Endothelial cell (in vitro differentiated cells): Measurements from ENCODE around the gene GAMT. TPM values are rescaled to one million over a fixed set of nuclear protein-coding genes. Genes with fewer than 3 reads are reported as not detected.
A peak's percentile ranks its signal among the peaks of the same experiment; 100 is the strongest.

Experiments used
- DNase-seq: peaks from one replicate; pipeline ENCODE4 v3.0.0; 2021; ENCODE audit warnings: low spot score
- H3K27ac Mint-ChIP-seq: one replicate; pipeline ENCODE4 v1.8.0; 2021; ENCODE audit warnings: mixed read lengths, inconsistent platforms; ENCODE audit not compliant: unreplicated experiment
- H3K27me3 Mint-ChIP-seq: one replicate; pipeline ENCODE4 v1.8.0; 2021; ENCODE audit warnings: mild to moderate bottlenecking, moderate library complexity, mixed read lengths, inconsistent platforms; ENCODE audit not compliant: unreplicated experiment
- H3K36me3 Mint-ChIP-seq: one replicate; pipeline ENCODE4 v1.8.0; 2021; ENCODE audit warnings: mild to moderate bottlenecking, low read depth, mixed read lengths, inconsistent platforms; ENCODE audit not compliant: unreplicated experiment
- H3K4me1 Mint-ChIP-seq: one replicate; pipeline ENCODE4 v1.8.0; 2021; ENCODE audit warnings: mild to moderate bottlenecking, mixed read lengths, inconsistent platforms; ENCODE audit not compliant: unreplicated experiment
- H3K4me3 Mint-ChIP-seq: one replicate; pipeline ENCODE4 v1.8.0; 2021; ENCODE audit warnings: mild to moderate bottlenecking, mixed read lengths, inconsistent platforms; ENCODE audit not compliant: unreplicated experiment
- H3K9me3 Mint-ChIP-seq: one replicate; pipeline ENCODE4 v1.8.0; 2021; ENCODE audit warnings: mixed read lengths, inconsistent platforms; ENCODE audit not compliant: unreplicated experiment
- CTCF ChIP-seq: fragments of 200-600 bp; sonication (generic); IDR thresholded peaks from one replicate; pipeline ENCODE4 v1.5.0; 2021; ENCODE audit warnings: antibody characterized with exemption; ENCODE audit not compliant: unreplicated experiment
- total RNA-seq: library from RNA; stranded (reverse); fragmentation: NEBNext Ultra II Directional; extraction: Animal tissue kit (Norgen Biotek cat#: 25700); gene quantifications from one replicate; pipeline ENCODE4 v1.2.1, GENCODE V29; 2021; ENCODE audit not compliant: unreplicated experiment

GAMT gene
- total RNA-seq, 1 donor from 2014 or later: 18.1 TPM

GRCh38 chr19:1432507-1432887, 31.2 kb upstream of the GAMT start:
- Mint-ChIP-seq H3K27ac (no peak overlapping the region), H3K36me3 (peaks cover 12% of the 10 kb centered on the region), H3K27me3 (peaks cover 7% of the 10 kb centered on the region), H3K4me1 (no peaks in the 10 kb centered on the region), H3K9me3 (no peaks in the 10 kb centered on the region), H3K4me3 (no peak overlapping the region)
- no peak for TF ChIP-seq CTCF
- no peak for DNase-seq

DNA sequence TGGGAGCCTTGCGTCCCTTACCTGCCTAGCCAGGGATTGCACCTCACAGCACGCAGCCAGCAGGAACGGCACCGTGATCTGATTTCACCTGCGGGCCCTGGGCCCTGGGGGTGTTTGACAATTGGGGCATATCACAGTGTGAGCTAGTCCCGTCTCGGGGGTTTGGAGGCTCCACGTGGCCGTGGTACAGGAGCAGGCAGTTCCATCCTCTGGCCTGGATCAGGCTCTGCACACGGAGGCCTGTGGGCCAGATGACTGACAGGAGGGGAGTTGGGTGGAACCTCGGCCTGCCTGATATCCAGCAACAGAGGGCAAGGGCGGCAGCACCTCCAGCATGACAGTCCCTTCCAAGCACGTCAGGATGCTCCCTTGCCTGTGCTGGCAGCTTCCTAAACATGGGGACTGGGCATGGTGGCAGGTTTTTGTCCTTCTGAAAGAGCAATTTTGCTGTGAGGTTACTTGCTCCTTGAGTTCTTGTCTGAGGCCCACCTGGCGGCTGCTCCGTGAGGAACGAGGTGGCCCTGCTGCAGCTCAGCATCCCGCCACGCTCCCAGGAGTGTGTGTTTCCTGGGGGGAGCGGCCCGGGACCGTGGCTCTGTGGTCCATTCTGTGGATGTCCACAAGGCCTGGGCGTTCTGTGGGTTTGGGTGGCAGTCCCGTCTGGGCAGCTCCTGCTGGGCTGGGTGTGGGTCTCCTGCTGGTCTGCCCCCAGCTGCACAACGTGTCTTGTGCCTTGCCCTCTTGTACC, 30.6 kb upstream of the GAMT start:
- no peaks in the 10 kb centered on the region for H3K9me3 Mint-ChIP-seq
- TF ChIP-seq CTCF: no peak
- DNase-seq: no peak
- H3K27ac Mint-ChIP-seq: no peak overlapping the region
- H3K27me3 Mint-ChIP-seq: peaks cover 7% of the 10 kb centered on the region
- peaks cover 12% of the 10 kb centered on the region for H3K36me3 Mint-ChIP-seq
- H3K4me3 Mint-ChIP-seq: peak overlapping the region; percentile 76
- no peaks in the 10 kb centered on the region for H3K4me1 Mint-ChIP-seq

DNA sequence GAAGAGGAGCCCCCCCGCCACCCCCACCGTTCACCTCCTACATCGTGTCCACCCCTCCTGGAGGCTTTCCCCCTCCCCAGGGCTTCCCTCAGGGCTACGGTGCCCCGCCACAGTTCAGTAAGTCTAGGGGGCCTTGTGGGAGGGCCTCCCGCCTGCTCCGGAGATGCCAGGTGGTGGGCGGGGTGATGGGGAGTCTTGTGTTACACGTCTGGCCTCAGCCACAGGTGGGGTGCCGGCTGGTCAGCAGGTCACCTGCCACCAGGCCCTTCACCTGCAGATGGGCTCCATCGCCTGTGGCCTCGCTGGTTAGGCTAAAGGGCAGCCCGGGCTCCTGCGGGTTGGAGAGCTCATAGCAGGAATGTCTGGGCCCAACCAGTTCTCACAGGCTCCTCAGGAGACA, 28.9 kb upstream of the GAMT start:
- H3K36me3 Mint-ChIP-seq: peaks cover 12% of the 10 kb centered on the region
- no peak overlapping the region for H3K4me3 Mint-ChIP-seq
- no peak for TF ChIP-seq CTCF
- H3K27me3 Mint-ChIP-seq: peaks cover 7% of the 10 kb centered on the region
- DNase-seq: no peak
- H3K4me1 Mint-ChIP-seq: no peaks in the 10 kb centered on the region
- no peaks in the 10 kb centered on the region for H3K9me3 Mint-ChIP-seq
- H3K27ac Mint-ChIP-seq: no peak overlapping the region

DNA sequence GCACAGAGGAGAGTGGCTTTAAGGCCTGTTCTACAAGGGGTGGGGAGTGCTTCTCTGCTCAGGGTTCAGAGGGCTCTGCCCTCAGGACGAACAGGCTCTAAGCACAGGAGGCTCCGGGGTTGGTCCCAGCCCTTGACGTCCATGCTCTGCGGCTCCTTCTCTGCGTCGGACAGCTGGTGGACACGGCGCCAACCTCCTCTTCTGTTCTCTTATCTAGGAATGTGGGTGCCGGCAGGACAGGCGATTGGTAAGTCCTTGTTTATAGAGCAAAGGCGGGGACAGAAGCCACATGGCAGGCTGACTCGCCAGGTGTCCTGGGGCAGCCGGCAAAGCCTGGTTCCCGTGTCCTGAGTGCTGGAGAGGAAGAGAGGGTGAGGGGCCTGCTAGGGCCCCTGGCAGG, 28.4 kb upstream of the GAMT start:
- H3K9me3 Mint-ChIP-seq: no peaks in the 10 kb centered on the region
- peak overlapping the region; percentile 42 for H3K27ac Mint-ChIP-seq
- no peak overlapping the region for H3K4me3 Mint-ChIP-seq
- peaks cover 13% of the 10 kb centered on the region for H3K36me3 Mint-ChIP-seq
- TF ChIP-seq CTCF: no peak
- peaks cover 7% of the 10 kb centered on the region for H3K27me3 Mint-ChIP-seq
- DNase-seq: no peak
- no peaks in the 10 kb centered on the region for H3K4me1 Mint-ChIP-seq

- DNase-seq: no peak
- Mint-ChIP-seq H3K36me3 (peaks cover 13% of the 10 kb centered on the region), H3K27me3 (peaks cover 7% of the 10 kb centered on the region), H3K4me1 (no peaks in the 10 kb centered on the region), H3K27ac (no peak overlapping the region), H3K4me3 (no peak overlapping the region), H3K9me3 (no peaks in the 10 kb centered on the region)
- TF ChIP-seq CTCF: no peak
Measured at GRCh38 chr19:1428738-1429391, 27.5 kb upstream of the GAMT start.
